Measurements from ENCODE around the gene MAP1LC3A. TPM values are rescaled to one million over a fixed set of nuclear protein-coding genes. Genes with fewer than 3 reads are reported as not detected.

The MAP1LC3A gene
- total and polyA plus RNA-seq, 5 experiments from 2014 or later: 0.94 to 2.4 (median 1.6) TPM

GRCh38 chr20:34532320-34532719 lies 26.2 kb upstream of the MAP1LC3A start:
- H3K9me3 Mint-ChIP-seq: no peaks in the 10 kb centered on the region
- DNase-seq (no peak), ATAC-seq (no peak)
- POLR2A ChIA-PET: no interaction called here
- peaks cover 7 to 21% (median 13%) of the 10 kb centered on the region in 4 donors for H3K4me1 Mint-ChIP-seq
- no peaks in the 10 kb centered on the region for H3K27me3 Mint-ChIP-seq
- no peak overlapping the region for H3K4me3 Mint-ChIP-seq
- H3K27ac Mint-ChIP-seq: no peak overlapping the region
- peaks cover 0 to 69% (median 7%) of the 10 kb centered on the region in 3 donors for H3K36me3 Mint-ChIP-seq

GRCh38 chr20:34532756-34533155 lies 25.8 kb upstream of the MAP1LC3A start:
- peaks cover 0 to 69% (median 4%) of the 10 kb centered on the region in 3 donors for H3K36me3 Mint-ChIP-seq

GRCh38 chr20:34534391-34535165 lies 23.9 kb upstream of the MAP1LC3A start:
- POLR2A ChIA-PET: no interaction called here
- Mint-ChIP-seq H3K36me3 (peaks cover 0 to 66% (median 4%) of the 10 kb centered on the region in 3 donors), H3K4me3 (no peak overlapping the region), H3K4me1 (peaks cover 7 to 14% (median 12%) of the 10 kb centered on the region in 4 donors), H3K27ac (peak overlapping the region in 3 of 10 donors; percentile 31 to 69 (median 62)), H3K27me3 (no peaks in the 10 kb centered on the region), H3K9me3 (no peaks in the 10 kb centered on the region)
- DNase-seq (no peak), ATAC-seq (no peak)

More at GRCh38 chr20:34532756-34533155, 25.8 kb upstream of the MAP1LC3A start:
- H3K4me1 Mint-ChIP-seq: peaks cover 7 to 21% (median 13%) of the 10 kb centered on the region in 4 donors
- H3K4me3 Mint-ChIP-seq: no peak overlapping the region
- POLR2A ChIA-PET: no interaction called here
- no peaks in the 10 kb centered on the region for H3K27me3 Mint-ChIP-seq
- DNase-seq (no peak), ATAC-seq (no peak)
- H3K9me3 Mint-ChIP-seq: no peaks in the 10 kb centered on the region
- H3K27ac Mint-ChIP-seq: no peak overlapping the region

- Mint-ChIP-seq H3K27ac (peak overlapping the region in 2 of 10 donors; percentile 49 to 66), H3K9me3 (no peaks in the 10 kb centered on the region), H3K4me1 (peaks cover 7 to 11% (median 9%) of the 10 kb centered on the region in 4 donors), H3K36me3 (peaks cover 0 to 63% (median 6%) of the 10 kb centered on the region in 3 donors), H3K4me3 (no peak overlapping the region), H3K27me3 (no peaks in the 10 kb centered on the region)
- POLR2A ChIA-PET: no interaction called here
- DNase-seq (no peak), ATAC-seq (no peak)
Observed at GRCh38 chr20:34535301-34535840, 23.1 kb upstream of the MAP1LC3A start.

- ATAC-seq (no peak), DNase-seq (no peak)
- no peaks in the 10 kb centered on the region for H3K9me3 Mint-ChIP-seq
- peaks cover 5 to 10% (median 6%) of the 10 kb centered on the region in 4 donors for H3K4me1 Mint-ChIP-seq
- no peaks in the 10 kb centered on the region for H3K27me3 Mint-ChIP-seq
- POLR2A ChIA-PET: interaction anchor here (0.7 kb wide), 1 partner anchor 168 kb away, joined by 4 read pairs; the partner anchor contains the start of gene TP53INP2
- peak overlapping the region in 2 of 10 donors; percentile 21 to 28 for H3K27ac Mint-ChIP-seq
- no peak overlapping the region for H3K4me3 Mint-ChIP-seq
- peaks cover 0 to 63% (median 11%) of the 10 kb centered on the region in 3 donors for H3K36me3 Mint-ChIP-seq
Observed at GRCh38 chr20:34535857-34536256, 22.7 kb upstream of the MAP1LC3A start.

- Mint-ChIP-seq H3K9me3 (no peaks in the 10 kb centered on the region), H3K4me1 (peaks cover 0 to 14% (median 0%) of the 10 kb centered on the region in 4 donors), H3K27ac (peak overlapping the region in 2 of 10 donors; percentile 25 to 44), H3K27me3 (no peaks in the 10 kb centered on the region), H3K36me3 (peaks cover 0 to 62% (median 11%) of the 10 kb centered on the region in 3 donors), H3K4me3 (no peak overlapping the region)
- ATAC-seq: peak; percentile 46 to 49
- DNase-seq: peak in 5 of 10 donors; percentile 21 to 65 (median 25)
- POLR2A ChIA-PET: interaction anchor here (0.7 kb wide), 2 partner anchors 167 to 260 kb away, joined by 4 to 5 read pairs; partner anchors contain the start of gene TP53INP2
Observed at GRCh38 chr20:34536798-34537394, 21.6 kb upstream of the MAP1LC3A start.

- POLR2A ChIA-PET: interaction anchor here (0.6 kb wide), 1 partner anchor 687 kb away, joined by 4 read pairs; no protein-coding TSS in a partner anchor
- Mint-ChIP-seq H3K36me3 (peaks cover 0 to 62% (median 11%) of the 10 kb centered on the region in 3 donors), H3K27ac (peak overlapping the region in 1 of 10 donors; percentile 34), H3K9me3 (no peaks in the 10 kb centered on the region), H3K4me1 (peaks cover 0 to 14% (median 0%) of the 10 kb centered on the region in 4 donors), H3K27me3 (no peaks in the 10 kb centered on the region), H3K4me3 (no peak overlapping the region)
- ATAC-seq (no peak), DNase-seq (peak in 1 of 10 donors; percentile 8)
Observed at GRCh38 chr20:34537651-34538050, 20.9 kb upstream of the MAP1LC3A start.

- POLR2A ChIA-PET: no interaction called here
- ATAC-seq: peak; percentile 65 to 70
- Mint-ChIP-seq H3K9me3 (no peaks in the 10 kb centered on the region), H3K27ac (peak overlapping the region in 2 of 10 donors; percentile 8 to 76), H3K4me3 (no peak overlapping the region), H3K27me3 (no peaks in the 10 kb centered on the region), H3K4me1 (peaks cover 0 to 14% (median 0%) of the 10 kb centered on the region in 4 donors), H3K36me3 (peaks cover 0 to 62% (median 11%) of the 10 kb centered on the region in 3 donors)
- peak in 9 of 10 donors; percentile 29 to 68 (median 40) for DNase-seq
Observed at GRCh38 chr20:34538671-34539123, 19.8 kb upstream of the MAP1LC3A start.

GRCh38 chr20:34539756-34540155 lies 18.8 kb upstream of the MAP1LC3A start:
- ATAC-seq (no peak), DNase-seq (no peak)
- Mint-ChIP-seq H3K4me1 (peaks cover 4 to 23% (median 10%) of the 10 kb centered on the region in 4 donors), H3K27me3 (no peaks in the 10 kb centered on the region), H3K27ac (no peak overlapping the region), H3K9me3 (no peaks in the 10 kb centered on the region), H3K36me3 (peaks cover 0 to 54% (median 11%) of the 10 kb centered on the region in 3 donors), H3K4me3 (no peak overlapping the region)
- POLR2A ChIA-PET: no interaction called here

GRCh38 chr20:34540596-34541263 lies 17.8 kb upstream of the MAP1LC3A start:
- POLR2A ChIA-PET: no interaction called here
- Mint-ChIP-seq H3K27ac (peak overlapping the region in 6 of 10 donors; percentile 39 to 69 (median 56)), H3K4me1 (peaks cover 5 to 24% (median 11%) of the 10 kb centered on the region in 4 donors), H3K36me3 (peaks cover 0 to 47% (median 8%) of the 10 kb centered on the region in 3 donors), H3K27me3 (peaks cover 0 to 4% (median 0%) of the 10 kb centered on the region in 5 donors), H3K9me3 (no peaks in the 10 kb centered on the region), H3K4me3 (no peak overlapping the region)
- DNase-seq (peak in 1 of 10 donors; percentile 30), ATAC-seq (no peak)

GRCh38 chr20:34541264-34541901 lies 17.1 kb upstream of the MAP1LC3A start:
- H3K27ac Mint-ChIP-seq: peak overlapping the region in 5 of 10 donors; percentile 39 to 76 (median 60)
- peaks cover 5 to 24% (median 11%) of the 10 kb centered on the region in 4 donors for H3K4me1 Mint-ChIP-seq
- H3K36me3 Mint-ChIP-seq: peaks cover 0 to 41% (median 6%) of the 10 kb centered on the region in 3 donors
- no peak overlapping the region for H3K4me3 Mint-ChIP-seq
- ATAC-seq (no peak), DNase-seq (peak in 1 of 10 donors; percentile 49)
- H3K9me3 Mint-ChIP-seq: no peaks in the 10 kb centered on the region
- POLR2A ChIA-PET: no interaction called here
- H3K27me3 Mint-ChIP-seq: peaks cover 0 to 7% (median 0%) of the 10 kb centered on the region in 5 donors

Data from naive thymus-derived CD8-positive, alpha-beta T cell (primary cell).